HepG2 (cell line): ENCODE data around the gene TMEM184B. TPM values are rescaled to one million over a fixed set of nuclear protein-coding genes. Genes with fewer than 3 reads are reported as not detected.
A peak's percentile ranks its signal among the peaks of the same experiment; 100 is the strongest.

Source experiments
- FOSL1 ChIP-seq: sonication (generic); formaldehyde crosslinking; IDR thresholded peaks from 2 replicates; pipeline ENCODE4 v1.9.0; 2021; ENCODE audit warnings: missing genetic modification reagents, borderline replicate concordance
- FOSL2 ChIP-seq: sonication (generic); formaldehyde crosslinking; IDR thresholded peaks from 2 replicates; pipeline ENCODE4 v1.4.0; 2020; ENCODE audit warnings: missing genetic modification reagents
- FOXK1 ChIP-seq: sonication (generic); formaldehyde crosslinking; IDR thresholded peaks from 2 replicates; pipeline ENCODE4 v1.4.0; 2020; ENCODE audit warnings: low read depth, missing genetic modification reagents, borderline replicate concordance
- MAZ ChIP-seq, 2 experiments: sonication (generic) in 1 of 2; formaldehyde crosslinking in 1 of 2; IDR thresholded peaks; 2 replicates each; pipeline versions ENCODE4 v1.5.0 to v1.6.1; 2012 to 2020; ENCODE audit warnings: low read depth in 2 of 2, mild to moderate bottlenecking in 2 of 2, borderline replicate concordance in 1 of 2, improper control_type of control experiment in 1 of 2, low read length in 1 of 2, missing genetic modification reagents in 1 of 2, moderate library complexity in 1 of 2
- MXD3 ChIP-seq: IDR thresholded peaks from 2 replicates; pipeline ENCODE4 v1.6.1; 2016; ENCODE audit warnings: mild to moderate bottlenecking, missing biosample characterization, missing genetic modification reagents
- NFE2L1 ChIP-seq: sonication (generic); formaldehyde crosslinking; IDR thresholded peaks from 2 replicates; pipeline ENCODE4 v1.4.0; 2020; ENCODE audit warnings: missing genetic modification reagents, mild to moderate bottlenecking, borderline replicate concordance
- NFKBIZ ChIP-seq: IDR thresholded peaks from 2 replicates; pipeline ENCODE4 v1.6.1; 2018; ENCODE audit warnings: missing genetic modification reagents, missing compliant biosample characterization
- PHF8 ChIP-seq: sonication (generic); formaldehyde crosslinking; IDR thresholded peaks from 2 replicates; pipeline ENCODE4 v1.5.0; 2020; ENCODE audit warnings: missing genetic modification reagents
- RFX5 ChIP-seq: IDR thresholded peaks from 2 replicates; pipeline ENCODE4 v1.6.1; 2011; ENCODE audit warnings: low read depth, low read length, improper control_type of control experiment
- SOX5 ChIP-seq: IDR thresholded peaks from 2 replicates; pipeline ENCODE4 v1.6.1; 2016; ENCODE audit warnings: borderline replicate concordance
- TBX3 ChIP-seq: fragments of 450-650 bp; IDR thresholded peaks from 2 replicates; pipeline ENCODE4 v1.6.1; 2017; ENCODE audit warnings: antibody characterized with exemption, mild to moderate bottlenecking, inconsistent platforms, borderline replicate concordance
- TSC22D2 ChIP-seq: sonication (generic); formaldehyde crosslinking; IDR thresholded peaks from 2 replicates; pipeline ENCODE4 v1.5.1; 2020; ENCODE audit warnings: missing genetic modification reagents, mild to moderate bottlenecking, borderline replicate concordance
- ZBTB14 ChIP-seq: sonication (generic); formaldehyde crosslinking; IDR thresholded peaks from 2 replicates; pipeline ENCODE4 v1.4.0; 2020; ENCODE audit warnings: missing genetic modification reagents
- ZBTB37 ChIP-seq: sonication (generic); formaldehyde crosslinking; IDR thresholded peaks from 2 replicates; pipeline ENCODE4 v1.4.0; 2020; ENCODE audit warnings: mild to moderate bottlenecking, missing genetic modification reagents
- ZFP36L1 ChIP-seq: sonication (generic); formaldehyde crosslinking; IDR thresholded peaks from 2 replicates; pipeline ENCODE4 v1.8.0; 2022; ENCODE audit warnings: mild to moderate bottlenecking, missing genetic modification reagents, moderate library complexity
- ZFY ChIP-seq: sonication (generic); formaldehyde crosslinking; IDR thresholded peaks from 2 replicates; pipeline ENCODE4 v1.4.0; 2020; ENCODE audit warnings: missing genetic modification reagents
- ZMYM4 ChIP-seq: sonication (generic); formaldehyde crosslinking; IDR thresholded peaks from 2 replicates; pipeline ENCODE4 v1.8.1; 2023; ENCODE audit warnings: mild to moderate bottlenecking, missing genetic modification reagents
- ZNF34 ChIP-seq: sonication (generic); formaldehyde crosslinking; IDR thresholded peaks from 2 replicates; pipeline ENCODE4 v1.4.0; 2020; ENCODE audit warnings: mild to moderate bottlenecking, missing genetic modification reagents, borderline replicate concordance
- ZNF350 ChIP-seq: sonication (generic); formaldehyde crosslinking; IDR thresholded peaks from 2 replicates; pipeline ENCODE4 v1.4.0; 2020; ENCODE audit warnings: mild to moderate bottlenecking, low read depth, missing genetic modification reagents, borderline replicate concordance
- ZNF44 ChIP-seq: sonication (generic); formaldehyde crosslinking; IDR thresholded peaks from 2 replicates; pipeline ENCODE4 v1.5.1; 2020; ENCODE audit warnings: mild to moderate bottlenecking, missing genetic modification reagents
- ZNF441 ChIP-seq: sonication (generic); formaldehyde crosslinking; IDR thresholded peaks from 2 replicates; pipeline ENCODE4 v1.7.0; 2021; ENCODE audit warnings: missing genetic modification reagents, borderline replicate concordance
- ZNF549 ChIP-seq: sonication (generic); formaldehyde crosslinking; IDR thresholded peaks from 2 replicates; pipeline ENCODE4 v1.5.0; 2020; ENCODE audit warnings: missing genetic modification reagents
- ZNF7 ChIP-seq: IDR thresholded peaks from 2 replicates; pipeline ENCODE4 v1.6.1; 2016; ENCODE audit warnings: missing biosample characterization, missing genetic modification reagents
- ZSCAN31 ChIP-seq: sonication (generic); formaldehyde crosslinking; IDR thresholded peaks from 2 replicates; pipeline ENCODE4 v1.5.0; 2020; ENCODE audit warnings: low read depth, mild to moderate bottlenecking, missing genetic modification reagents
- polyA plus RNA-seq, 8 experiments: library from polyadenylated mRNA; depleted of rRNA in 3 of 8; stranded (reverse) in 7 of 8; unstranded in 1 of 8; fragments of >200 nt; fragmentation: Illumina TruSeq in 4 of 8; extraction: Trizol in 4 of 8; gene quantifications; 2 replicates each; pipeline versions ENCODE4 v1.2.1 to v1.2.3, GENCODE V29; 2011 to 2016; ENCODE audit warnings: low read depth in 4 of 8, missing spikeins in 1 of 8, mixed read lengths in 1 of 8; ENCODE audit not compliant: insufficient read depth in 1 of 8
- total RNA-seq, 5 experiments: library from RNA; depleted of rRNA; stranded (reverse); fragments of >200 nt; fragmentation: Illumina TruSeq; extraction: Trizol; gene quantifications; 2 replicates each; pipeline ENCODE4 v1.2.3, GENCODE V29; 2016; ENCODE audit warnings: low read depth in 1 of 5
- TF ChIP-seq, protein P1 (sequence below): sonication (generic); formaldehyde crosslinking; IDR thresholded peaks from 2 replicates; pipeline ENCODE4 v1.8.0; 2022; ENCODE audit warnings: missing genetic modification reagents, mild to moderate bottlenecking, borderline replicate concordance
- TF ChIP-seq, protein P2 (sequence below): sonication (generic); formaldehyde crosslinking; IDR thresholded peaks from 2 replicates; pipeline ENCODE4 v1.5.0; 2020; ENCODE audit warnings: missing genetic modification reagents, mild to moderate bottlenecking, borderline replicate concordance

Gene TMEM184B
- total and polyA plus RNA-seq, 2 of the 13 experiments (the other 11 are each of a cell fraction or from before 2014, with no cell fraction given) = 15.9 to 16.0 TPM

GRCh38 chr22:38202437-38203089 is 70.2 kb downstream of the TMEM184B start (continued):
- TF ChIP-seq NFE2L1 (CRISPR knock-in tag) = no peak
- no peak for TF ChIP-seq TBX3
- no peak for TF ChIP-seq MAZ (IDR thresholded peaks at IDR 0.05; ENCODE audit: borderline replicate concordance, low read depth, low read length)
- TF ChIP-seq MAZ (CRISPR knock-in tag; IDR thresholded peaks at IDR 0.05; ENCODE audit: low read depth) = 0 out of 2 replicates have a peak, but pooled peaks have one; percentile 11
- no peak for TF ChIP-seq ZNF549 (CRISPR knock-in tag)
- peak; percentile 19; the same call in 1 of the 2 replicates for TF ChIP-seq FOXK1 (CRISPR knock-in tag)
- no peak for TF ChIP-seq FOSL2 (CRISPR knock-in tag)
- 0 out of 2 replicates have a peak, but pooled peaks have one; percentile 15 for TF ChIP-seq ZNF350 (CRISPR knock-in tag)
- 0 out of 2 replicates have a peak, but pooled peaks have one; percentile 10 for TF ChIP-seq ZMYM4 (CRISPR knock-in tag)
- TF ChIP-seq, protein P1, sequence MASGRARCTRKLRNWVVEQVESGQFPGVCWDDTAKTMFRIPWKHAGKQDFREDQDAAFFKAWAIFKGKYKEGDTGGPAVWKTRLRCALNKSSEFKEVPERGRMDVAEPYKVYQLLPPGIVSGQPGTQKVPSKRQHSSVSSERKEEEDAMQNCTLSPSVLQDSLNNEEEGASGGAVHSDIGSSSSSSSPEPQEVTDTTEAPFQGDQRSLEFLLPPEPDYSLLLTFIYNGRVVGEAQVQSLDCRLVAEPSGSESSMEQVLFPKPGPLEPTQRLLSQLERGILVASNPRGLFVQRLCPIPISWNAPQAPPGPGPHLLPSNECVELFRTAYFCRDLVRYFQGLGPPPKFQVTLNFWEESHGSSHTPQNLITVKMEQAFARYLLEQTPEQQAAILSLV (CRISPR knock-in tag) = peak; percentile 19; the same call in 1 of the 2 replicates
- 0 out of 2 replicates have a peak, but pooled peaks have one; percentile 11 for TF ChIP-seq ZNF34 (CRISPR knock-in tag)
- TF ChIP-seq PHF8 (CRISPR knock-in tag) = no peak
- no peak for TF ChIP-seq ZBTB37 (CRISPR knock-in tag)
- TF ChIP-seq, protein P2, sequence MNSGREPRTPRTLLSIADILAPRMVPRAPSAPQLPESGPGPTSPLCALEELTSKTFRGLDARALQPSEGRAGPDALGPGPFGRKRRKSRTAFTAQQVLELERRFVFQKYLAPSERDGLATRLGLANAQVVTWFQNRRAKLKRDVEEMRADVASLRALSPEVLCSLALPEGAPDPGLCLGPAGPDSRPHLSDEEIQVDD (CRISPR knock-in tag) = no peak
- TF ChIP-seq ZBTB14 (CRISPR knock-in tag) = peak; percentile 76
- no peak for TF ChIP-seq ZNF44
- no peak for TF ChIP-seq RFX5
- TF ChIP-seq ZFP36L1 (CRISPR knock-in tag) = peak; percentile 80; the same call in 1 of the 2 replicates
- no peak for TF ChIP-seq ZNF7 (CRISPR knock-in tag)
- TF ChIP-seq ZFY (CRISPR knock-in tag) = peak; percentile 78
- no peak for TF ChIP-seq TSC22D2 (CRISPR knock-in tag)
- TF ChIP-seq SOX5 (CRISPR knock-in tag) = no peak
- TF ChIP-seq NFKBIZ = no peak
- TF ChIP-seq MXD3 (CRISPR knock-in tag) = no peak
- no peak for TF ChIP-seq FOSL1
- TF ChIP-seq ZSCAN31 (CRISPR knock-in tag) = peak; percentile 9; the same call in 1 of the 2 replicates
- no peak; the same call in 1 of the 2 replicates for TF ChIP-seq ZNF441 (CRISPR knock-in tag)
